Mucosa of rectum (tissue), 2 donors: ENCODE results near the gene TEX35.
"Not testable (repeated sequence)": the region's sequence is repeated elsewhere in the genome, so short reads cannot be mapped to it uniquely, and the experiment has no call there.

Experiments used
- H3K27ac ChIP-seq, 2 donors: one replicate each; pipeline ENCODE4 v1.7.0; 2013; ENCODE audit warnings: inconsistent platforms in 2 of 2, low read depth in 2 of 2, low read length in 2 of 2
- H3K27me3 ChIP-seq, 2 donors: one replicate each; pipeline ENCODE4 v1.7.0; 2013; ENCODE audit warnings: low read length in 2 of 2; ENCODE audit not compliant: control insufficient read depth in 2 of 2, insufficient read depth in 2 of 2
- H3K36me3 ChIP-seq, 2 donors: one replicate each; pipeline ENCODE4 v1.7.0; 2013; ENCODE audit warnings: low read length in 2 of 2; ENCODE audit not compliant: control insufficient read depth in 2 of 2, insufficient read depth in 2 of 2
- H3K4me1 ChIP-seq, 2 donors: one replicate each; pipeline ENCODE4 v1.7.0; 2013; ENCODE audit warnings: low read length in 2 of 2, mild to moderate bottlenecking in 1 of 2; ENCODE audit not compliant: control insufficient read depth in 2 of 2, insufficient read depth in 2 of 2
- H3K4me3 ChIP-seq, 2 donors: one replicate each; pipeline ENCODE4 v1.7.0; 2013; ENCODE audit warnings: low read length in 2 of 2
- H3K9ac ChIP-seq, 2 donors: one replicate each; pipeline ENCODE4 v1.7.0; 2013; ENCODE audit warnings: low read length in 2 of 2, low read depth in 1 of 2, mild to moderate bottlenecking in 1 of 2
- H3K9me3 ChIP-seq, 2 donors: one replicate each; pipeline ENCODE4 v1.7.0; 2013; ENCODE audit warnings: low read length in 2 of 2; ENCODE audit not compliant: control insufficient read depth in 2 of 2
- donor health status: healthy.
- donor health status: Normal muscosa, but diverticular disease.

TEX35 gene

DNA sequence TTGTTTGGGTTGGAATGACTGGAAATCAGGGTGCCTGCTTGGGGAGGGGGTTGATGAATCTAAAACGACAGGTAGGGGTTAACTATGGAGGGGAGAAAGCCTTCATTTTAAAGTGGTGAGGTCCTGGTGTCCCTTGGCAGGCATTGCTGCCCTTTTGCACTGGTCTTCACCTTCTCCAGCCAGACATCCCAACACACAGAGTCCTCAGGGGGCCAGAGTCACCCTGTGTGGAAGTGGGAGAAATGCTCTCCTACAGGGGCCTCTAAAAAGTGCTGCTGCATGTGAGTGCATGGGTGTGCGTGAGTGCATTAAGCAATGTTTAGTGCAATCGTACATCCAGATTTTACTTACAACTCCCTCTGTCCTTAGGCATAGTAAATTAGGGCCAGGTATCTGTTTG lies 39.0 kb downstream of the TEX35 start:
- H3K4me1 ChIP-seq, result no peaks in the 10 kb centered on the region

GRCh38 chr1:178552856-178553255 lies 39.9 kb downstream of the TEX35 start:
- H3K36me3 ChIP-seq, result no peaks in the 10 kb centered on the region
- no peaks in the 10 kb centered on the region for H3K9me3 ChIP-seq
- H3K4me3 ChIP-seq, result no peak overlapping the region
- H3K4me1 ChIP-seq, result no peaks in the 10 kb centered on the region
- no peak overlapping the region for H3K27ac ChIP-seq
- H3K9ac ChIP-seq, result no peak overlapping the region
- H3K27me3 ChIP-seq, result no peaks in the 10 kb centered on the region

More for the DNA sequence above, 39.0 kb downstream of the TEX35 start:
- H3K27ac ChIP-seq, result no peak overlapping the region
- no peaks in the 10 kb centered on the region for H3K36me3 ChIP-seq
- no peaks in the 10 kb centered on the region for H3K27me3 ChIP-seq
- no peak overlapping the region for H3K4me3 ChIP-seq
- no peak overlapping the region for H3K9ac ChIP-seq
- no peaks in the 10 kb centered on the region for H3K9me3 ChIP-seq

- not testable (repeated sequence) for H3K27me3 ChIP-seq, H3K4me3 ChIP-seq, H3K27ac ChIP-seq, H3K9me3 ChIP-seq, H3K36me3 ChIP-seq, H3K4me1 ChIP-seq, H3K9ac ChIP-seq
These were observed 41.4 kb downstream of the TEX35 start for GRCh38 chr1:178554351-178554750.

GRCh38 chr1:178555613-178556012 lies 42.7 kb downstream of the TEX35 start:
- not testable (repeated sequence) for H3K27me3 ChIP-seq, H3K36me3 ChIP-seq, H3K4me1 ChIP-seq, H3K9me3 ChIP-seq, H3K4me3 ChIP-seq, H3K27ac ChIP-seq, H3K9ac ChIP-seq

GRCh38 chr1:178558816-178559215 lies 45.9 kb downstream of the TEX35 start:
- not testable (repeated sequence) for H3K36me3 ChIP-seq, H3K27me3 ChIP-seq, H3K4me1 ChIP-seq, H3K27ac ChIP-seq, H3K9ac ChIP-seq, H3K9me3 ChIP-seq, H3K4me3 ChIP-seq

DNA sequence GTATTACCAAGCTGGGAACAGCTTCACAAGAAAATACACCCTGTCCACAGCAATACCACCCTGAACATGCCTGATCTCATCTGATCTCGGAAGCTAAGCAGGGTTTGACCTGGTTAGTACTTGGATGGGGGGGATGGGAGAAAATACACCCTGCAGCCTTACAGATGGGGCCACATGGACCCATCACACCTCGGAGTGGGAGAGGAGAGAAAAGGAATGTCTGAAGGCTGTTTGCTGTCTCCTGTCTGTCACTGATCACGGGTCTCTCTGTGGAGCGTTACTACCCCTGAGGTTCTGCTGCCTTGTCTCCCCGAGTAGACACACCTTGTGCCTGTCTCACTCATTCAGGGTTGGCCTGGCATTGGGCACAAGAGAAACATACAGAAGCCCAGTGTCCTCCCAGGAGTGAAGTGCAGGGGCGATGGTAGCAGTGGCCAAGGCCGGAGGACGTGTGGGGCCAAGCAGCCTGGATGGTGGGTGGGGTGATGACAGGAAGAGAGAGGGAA lies 48.0 kb downstream of the TEX35 start:
- no peak overlapping the region for H3K9ac ChIP-seq
- H3K27ac ChIP-seq, result no peak overlapping the region
- H3K4me1 ChIP-seq, result peaks cover 0 to 9% of the 10 kb centered on the region in 2 donors
- no peaks in the 10 kb centered on the region for H3K9me3 ChIP-seq
- H3K36me3 ChIP-seq, result no peaks in the 10 kb centered on the region
- no peaks in the 10 kb centered on the region for H3K27me3 ChIP-seq
- no peak overlapping the region for H3K4me3 ChIP-seq

DNA sequence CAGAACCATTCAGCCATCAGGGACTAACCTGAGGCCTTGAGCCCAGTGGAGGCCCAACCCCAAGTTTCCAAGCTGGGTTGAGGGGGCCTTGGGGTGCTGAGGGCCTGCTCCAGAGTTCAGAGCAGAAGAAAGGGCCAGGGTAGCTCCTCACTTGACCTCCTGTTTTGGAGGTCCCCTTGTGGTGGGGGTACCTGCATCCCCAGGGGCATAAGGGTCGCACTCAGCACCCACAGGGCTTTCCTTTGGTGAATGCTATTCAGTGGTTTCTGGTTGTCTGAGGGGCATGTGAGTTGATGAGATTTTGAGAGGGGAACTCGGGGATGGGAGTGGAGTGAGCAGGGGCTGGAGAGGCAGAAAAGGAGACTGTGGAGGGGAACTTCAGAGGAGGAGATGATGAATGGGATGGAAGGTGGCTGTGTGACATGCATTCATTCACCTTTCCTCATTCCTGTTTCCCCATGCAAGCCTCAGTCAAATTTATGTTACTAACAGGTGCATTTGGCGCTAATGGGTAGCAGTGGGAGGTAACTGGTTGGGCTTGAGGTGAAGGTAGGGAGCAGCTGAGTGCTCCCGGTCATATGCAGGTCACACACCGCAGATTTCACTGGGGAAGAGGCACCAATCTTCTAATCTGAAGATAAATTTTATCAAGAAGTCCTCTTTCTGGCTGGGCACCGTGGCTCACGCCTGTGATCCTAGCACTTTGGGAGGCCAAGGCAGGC lies 50.4 kb downstream of the TEX35 start:
- no peak overlapping the region for H3K4me3 ChIP-seq
- no peaks in the 10 kb centered on the region for H3K27me3 ChIP-seq
- H3K27ac ChIP-seq, result no peak overlapping the region
- no peaks in the 10 kb centered on the region for H3K9me3 ChIP-seq
- no peaks in the 10 kb centered on the region for H3K36me3 ChIP-seq
- H3K9ac ChIP-seq, result no peak overlapping the region
- H3K4me1 ChIP-seq, result peaks cover 0 to 9% of the 10 kb centered on the region in 2 donors

DNA sequence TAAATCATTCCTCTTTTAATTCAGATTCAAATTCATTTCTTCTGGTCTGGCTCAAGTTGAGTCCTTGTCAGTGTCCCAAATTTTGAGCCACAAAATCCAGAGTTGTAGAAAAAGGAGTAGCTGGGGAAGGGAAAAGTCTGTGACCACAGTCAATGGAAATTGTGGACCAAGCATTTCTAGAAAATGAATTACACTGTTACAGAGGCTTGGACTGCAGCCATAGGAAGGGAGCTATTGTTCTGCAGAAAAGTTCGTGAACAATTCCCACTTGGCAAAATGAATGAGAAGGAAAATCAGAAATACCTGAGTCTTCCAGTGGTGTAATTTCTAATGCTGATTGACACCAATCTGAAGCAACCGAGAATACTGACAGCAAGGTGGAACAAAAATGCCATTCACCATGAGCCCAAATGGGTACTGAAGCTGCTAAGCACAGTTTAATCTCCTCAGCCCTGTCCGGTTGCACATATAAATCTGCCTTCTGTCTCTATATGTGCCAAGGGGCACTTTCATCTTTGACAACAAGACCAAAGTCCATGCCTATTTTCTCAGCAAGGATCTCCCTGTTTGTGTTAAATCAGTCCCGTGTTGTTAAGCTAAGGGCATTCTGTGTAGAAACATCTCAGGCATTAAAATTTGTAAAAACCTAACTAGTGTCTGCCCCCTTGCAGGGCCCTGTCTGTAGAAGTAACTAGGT lies 51.3 kb downstream of the TEX35 start:
- Histone ChIP-seq H3K27ac (no peak overlapping the region), H3K4me1 (peaks cover 0 to 9% of the 10 kb centered on the region in 2 donors), H3K9me3 (no peaks in the 10 kb centered on the region), H3K4me3 (no peak overlapping the region), H3K9ac (no peak overlapping the region), H3K27me3 (no peaks in the 10 kb centered on the region), H3K36me3 (no peaks in the 10 kb centered on the region)

DNA sequence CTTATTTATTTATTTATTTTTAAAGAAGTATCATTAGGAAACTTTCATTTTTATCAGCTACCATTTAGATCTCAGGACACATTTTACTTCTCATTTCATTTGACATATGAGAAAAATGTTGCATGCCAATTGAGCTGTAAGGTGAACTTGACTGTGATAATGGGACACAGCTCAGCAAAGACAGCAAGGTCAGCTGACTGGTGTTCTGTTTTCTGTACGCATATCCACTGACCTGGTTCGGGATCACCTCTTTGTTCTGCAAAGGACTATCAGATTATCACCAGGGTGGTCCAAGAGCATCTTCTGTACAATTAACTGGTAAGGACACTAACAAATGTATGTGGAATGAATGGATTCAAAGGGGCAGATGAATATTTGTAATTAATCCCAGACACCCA lies 51.9 kb downstream of the TEX35 start:
- Histone ChIP-seq H3K4me1 (peaks cover 0 to 9% of the 10 kb centered on the region in 2 donors), H3K9me3 (no peaks in the 10 kb centered on the region), H3K9ac (no peak overlapping the region), H3K27me3 (no peaks in the 10 kb centered on the region), H3K36me3 (no peaks in the 10 kb centered on the region), H3K4me3 (no peak overlapping the region), H3K27ac (no peak overlapping the region)

DNA sequence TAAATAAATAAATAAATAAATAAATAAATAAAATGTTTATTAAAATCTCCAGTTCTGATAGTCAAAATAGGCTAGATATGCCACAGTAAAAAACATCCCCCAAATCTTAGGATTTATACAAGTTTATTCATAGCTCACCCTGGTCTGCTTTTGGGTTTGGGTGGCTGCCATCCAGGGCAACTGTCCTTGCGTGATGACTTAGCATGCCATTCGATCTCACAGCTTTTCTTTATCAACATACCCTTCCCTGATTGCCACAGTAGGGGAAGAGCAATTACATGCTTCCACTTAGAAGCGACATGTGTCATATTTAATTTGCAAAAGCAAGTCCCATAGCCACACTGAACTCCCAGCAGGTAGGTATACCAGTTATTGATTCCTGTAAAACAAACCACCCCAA lies 52.7 kb downstream of the TEX35 start:
- no peaks in the 10 kb centered on the region for H3K9me3 ChIP-seq
- H3K9ac ChIP-seq, result no peak overlapping the region
- no peaks in the 10 kb centered on the region for H3K36me3 ChIP-seq
- H3K27ac ChIP-seq, result no peak overlapping the region
- H3K27me3 ChIP-seq, result no peaks in the 10 kb centered on the region
- H3K4me3 ChIP-seq, result no peak overlapping the region
- peaks cover 0 to 9% of the 10 kb centered on the region in 2 donors for H3K4me1 ChIP-seq
